Mononuclear cell (primary cell): ENCODE results near the gene B3GNT3. TPM values are rescaled to one million over a fixed set of nuclear protein-coding genes. Genes with fewer than 3 reads are reported as not detected.

Experiments used
- H3K27me3 ChIP-seq: 2 replicates; pipeline ENCODE4 v1.6.0; 2011; ENCODE audit warnings: low read length, control low read depth; ENCODE audit not compliant: insufficient read depth
- H3K4me1 ChIP-seq: 2 replicates; pipeline ENCODE4 v1.5.1; 2011; ENCODE audit warnings: mild to moderate bottlenecking, low read length, control low read depth; ENCODE audit not compliant: insufficient read depth
- H3K4me3 ChIP-seq: 2 replicates; pipeline ENCODE4 v1.5.1; 2011; ENCODE audit warnings: mild to moderate bottlenecking, low read length, moderate library complexity
- H3K9me3 ChIP-seq: 2 replicates; pipeline ENCODE4 v1.5.1; 2011; ENCODE audit warnings: low read depth, mild to moderate bottlenecking, control low read depth, low read length
- total RNA-seq: library from RNA; depleted of rRNA; stranded (reverse); fragments of >200 nt; gene quantifications from one replicate; pipeline ENCODE4 v1.2.3, GENCODE V29; 2012

Gene B3GNT3
- total RNA-seq, 1 donor = 0.10 TPM

GRCh38 chr19:17802137-17802858, 7.4 kb downstream of the B3GNT3 start:
- H3K9me3 ChIP-seq = no peaks in the 10 kb centered on the region
- peaks cover 28% of the 10 kb centered on the region for H3K4me1 ChIP-seq
- H3K27me3 ChIP-seq = no peaks in the 10 kb centered on the region
- H3K4me3 ChIP-seq = no peak overlapping the region

DNA sequence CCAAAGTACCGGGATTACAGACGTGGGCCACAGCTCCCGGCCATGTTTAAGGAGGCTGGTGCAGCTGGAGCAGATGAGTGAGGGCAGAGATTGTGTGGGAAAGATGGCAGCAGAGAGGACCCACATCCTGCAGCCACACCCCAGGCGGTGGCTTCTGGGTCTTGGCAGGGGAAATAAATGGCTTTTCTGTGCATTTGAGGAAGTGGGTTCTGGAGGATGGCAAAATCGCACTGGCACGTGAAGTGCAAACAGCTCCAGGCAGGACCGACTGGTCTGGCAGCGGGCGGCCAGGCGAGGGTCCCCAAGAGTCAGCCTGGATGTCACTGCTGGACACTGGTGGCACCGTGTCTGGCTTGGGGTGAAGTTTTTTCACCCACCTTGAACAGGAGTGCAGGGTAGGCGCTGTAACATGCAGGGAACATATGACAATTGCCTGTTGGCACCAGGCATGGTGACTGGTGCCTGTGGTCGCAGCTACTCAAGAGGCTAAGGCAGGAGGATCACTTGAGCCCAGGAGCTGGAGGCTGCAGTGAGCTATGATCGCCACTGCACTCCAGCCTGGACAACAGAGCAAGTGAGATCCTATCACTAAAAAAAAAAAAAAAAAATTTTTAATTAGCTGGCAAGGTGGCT, 8.4 kb downstream of the B3GNT3 start:
- Histone ChIP-seq H3K4me3 (no peak overlapping the region), H3K27me3 (no peaks in the 10 kb centered on the region), H3K4me1 (peaks cover 30% of the 10 kb centered on the region), H3K9me3 (no peaks in the 10 kb centered on the region)

- no peak overlapping the region for H3K4me3 ChIP-seq
- H3K27me3 ChIP-seq = no peaks in the 10 kb centered on the region
- no peaks in the 10 kb centered on the region for H3K9me3 ChIP-seq
- peaks cover 30% of the 10 kb centered on the region for H3K4me1 ChIP-seq
These were observed 10.5 kb downstream of the B3GNT3 start for GRCh38 chr19:17805427-17805826.

- Histone ChIP-seq H3K4me1 (peaks cover 30% of the 10 kb centered on the region), H3K4me3 (no peak overlapping the region), H3K27me3 (no peaks in the 10 kb centered on the region), H3K9me3 (no peaks in the 10 kb centered on the region)
These were observed 12.0 kb downstream of the B3GNT3 start for GRCh38 chr19:17806945-17807344.

- Histone ChIP-seq H3K9me3 (no peaks in the 10 kb centered on the region), H3K4me1 (peaks cover 24% of the 10 kb centered on the region), H3K27me3 (no peaks in the 10 kb centered on the region), H3K4me3 (no peak overlapping the region)
These were observed 12.9 kb downstream of the B3GNT3 start for GRCh38 chr19:17807731-17808316.

- Histone ChIP-seq H3K4me3 (no peak overlapping the region), H3K4me1 (peaks cover 11% of the 10 kb centered on the region), H3K9me3 (no peaks in the 10 kb centered on the region), H3K27me3 (no peaks in the 10 kb centered on the region)
These were observed 16.2 kb downstream of the B3GNT3 start for GRCh38 chr19:17811103-17811502.

- peaks cover 11% of the 10 kb centered on the region for H3K4me1 ChIP-seq
- H3K27me3 ChIP-seq = no peaks in the 10 kb centered on the region
- no peak overlapping the region for H3K4me3 ChIP-seq
- no peaks in the 10 kb centered on the region for H3K9me3 ChIP-seq
These were observed 16.7 kb downstream of the B3GNT3 start for GRCh38 chr19:17811681-17812080.

- peaks cover 7% of the 10 kb centered on the region for H3K4me1 ChIP-seq
- no peaks in the 10 kb centered on the region for H3K27me3 ChIP-seq
- H3K9me3 ChIP-seq = no peaks in the 10 kb centered on the region
- H3K4me3 ChIP-seq = no peak overlapping the region
These were observed 17.2 kb downstream of the B3GNT3 start for GRCh38 chr19:17812099-17812498.

- Histone ChIP-seq H3K27me3 (no peaks in the 10 kb centered on the region), H3K4me1 (no peaks in the 10 kb centered on the region), H3K9me3 (no peaks in the 10 kb centered on the region), H3K4me3 (no peak overlapping the region)
These were observed 22.9 kb downstream of the B3GNT3 start for GRCh38 chr19:17817668-17818363.

GRCh38 chr19:17821190-17821589, 26.3 kb downstream of the B3GNT3 start, which contains the start of gene INSL3:
INSL3 (minus strand) TSS chr19:17821519; CDS start chr19:17821506, 13 bp downstream.
- Histone ChIP-seq H3K4me1 (no peaks in the 10 kb centered on the region), H3K4me3 (no peak within 1 kb of the TSS), H3K27me3 (no peaks in the 10 kb centered on the region), H3K9me3 (no peaks in the 10 kb centered on the region)

DNA sequence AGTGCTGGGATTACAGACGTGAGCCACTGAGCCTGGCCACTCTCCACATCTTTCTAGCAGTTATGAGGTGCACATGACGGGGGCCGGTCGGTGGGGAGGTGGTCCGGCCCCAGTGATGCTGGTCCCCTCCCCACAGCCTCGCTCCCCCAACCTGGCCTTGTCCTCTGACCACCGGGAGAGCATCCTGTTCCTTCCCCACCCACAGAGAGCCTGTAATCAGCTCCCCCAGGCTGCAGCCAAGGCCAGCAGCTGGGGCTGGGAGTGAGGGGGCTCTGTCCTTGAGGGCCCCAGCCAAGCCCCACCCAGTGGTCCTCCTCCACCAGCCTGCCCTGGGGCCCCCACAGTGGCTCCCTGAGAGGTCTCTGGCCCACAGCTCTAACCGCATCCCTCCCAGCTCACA, 29.4 kb downstream of the B3GNT3 start:
- no peaks in the 10 kb centered on the region for H3K9me3 ChIP-seq
- no peaks in the 10 kb centered on the region for H3K27me3 ChIP-seq
- H3K4me3 ChIP-seq = no peak overlapping the region
- peaks cover 11% of the 10 kb centered on the region for H3K4me1 ChIP-seq

- Histone ChIP-seq H3K4me1 (peaks cover 11% of the 10 kb centered on the region), H3K4me3 (no peak overlapping the region), H3K9me3 (no peaks in the 10 kb centered on the region), H3K27me3 (no peaks in the 10 kb centered on the region)
These were observed 31.6 kb downstream of the B3GNT3 start for GRCh38 chr19:17826508-17827056.

- H3K27me3 ChIP-seq = no peaks in the 10 kb centered on the region
These were observed 35.1 kb downstream of the B3GNT3 start for GRCh38 chr19:17829855-17830566.

DNA sequence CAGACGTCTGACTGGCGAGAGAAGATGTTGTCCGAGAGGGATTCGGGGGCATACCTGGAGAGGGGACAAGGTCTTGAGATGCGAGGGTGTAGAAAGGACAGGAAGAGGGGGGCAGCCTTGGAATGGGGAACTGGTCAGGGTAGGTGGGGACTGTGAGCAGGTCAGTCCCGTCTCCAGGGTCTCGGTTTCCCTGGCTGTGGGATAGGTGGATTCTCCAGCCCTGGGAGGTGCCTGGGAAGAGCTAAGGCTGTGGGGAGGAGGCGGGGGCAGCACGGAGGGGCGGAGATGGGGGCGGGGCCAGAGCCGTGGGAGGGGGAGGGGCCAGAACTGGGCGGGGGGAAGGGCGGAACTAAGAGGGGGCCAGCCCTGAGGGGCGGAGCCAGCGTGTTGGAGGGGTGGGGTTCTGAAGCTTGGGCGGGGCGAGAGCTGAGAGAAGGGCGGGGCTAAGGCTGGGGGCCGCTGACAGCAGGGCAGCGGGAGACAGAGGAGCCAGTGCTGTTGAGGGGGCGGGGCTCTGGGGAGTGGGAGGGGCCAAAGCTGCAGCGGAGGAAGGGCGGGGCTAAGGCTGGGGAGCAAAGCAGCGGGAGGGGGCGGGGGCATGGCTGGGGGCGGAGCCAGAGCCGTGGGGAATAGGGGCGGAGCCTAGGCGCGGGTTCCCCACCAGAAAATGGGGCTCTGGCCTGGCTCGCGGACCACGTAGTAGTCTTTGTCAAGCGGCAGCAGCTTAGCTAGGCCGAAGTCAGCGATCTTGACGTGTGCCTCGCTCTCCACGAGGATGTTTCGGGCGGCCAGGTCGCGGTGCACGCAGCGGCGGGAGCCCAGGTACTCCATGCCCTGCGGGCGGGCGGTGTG, 35.9 kb downstream of the B3GNT3 start:
- H3K4me3 ChIP-seq = no peak overlapping the region
- no peaks in the 10 kb centered on the region for H3K9me3 ChIP-seq
- peaks cover 11% of the 10 kb centered on the region for H3K4me1 ChIP-seq

More at GRCh38 chr19:17829855-17830566, 35.1 kb downstream of the B3GNT3 start:
- no peak overlapping the region for H3K4me3 ChIP-seq
- no peaks in the 10 kb centered on the region for H3K9me3 ChIP-seq
- peaks cover 11% of the 10 kb centered on the region for H3K4me1 ChIP-seq

More for the DNA sequence above, 35.9 kb downstream of the B3GNT3 start:
- no peaks in the 10 kb centered on the region for H3K27me3 ChIP-seq
